B cell (primary cell): ENCODE measurements around the gene UBL3. TPM values are rescaled to one million over a fixed set of nuclear protein-coding genes. Genes with fewer than 3 reads are reported as not detected.

Source experiments
- ATAC-seq: fragments of 200-7000 bp; cut with Tn5 transposase; one replicate; pipeline ENCODE4 v1.10.0; 2021; ENCODE audit warnings: low read depth, mild to moderate bottlenecking, moderate number of reproducible peaks, moderate library complexity
- CTCF ChIA-PET: fragments of 350-600 bp; sonication (Branson Sonifier 250); formaldehyde crosslinking; loops from one replicate; lab custom pipeline; 2021; ENCODE audit warnings: antibody characterized with exemption, inconsistent platforms; lab: Charles Lee
- POLR2A ChIA-PET: fragments of 350-600 bp; sonication (Branson Sonifier 250); formaldehyde crosslinking; loops from one replicate; lab custom pipeline; 2021; ENCODE audit warnings: antibody characterized with exemption; lab: Charles Lee
- DNase-seq: peaks from one replicate; pipeline ENCODE4 v3.0.0; 2013
- H2AFZ ChIP-seq: 2 replicates; pipeline ENCODE4 v1.6.1; 2012; ENCODE audit warnings: mild to moderate bottlenecking, low read depth, low read length; ENCODE audit not compliant: insufficient read depth, poor library complexity, severe bottlenecking
- H3K27ac ChIP-seq, 2 donors: 1 replicate in 1 of 2; 2 replicates in 1 of 2; pipeline ENCODE4 v1.5.1; 2012 to 2013; ENCODE audit warnings: low read length in 2 of 2, mild to moderate bottlenecking in 2 of 2, moderate library complexity in 1 of 2
- H3K27me3 ChIP-seq, 4 experiments: fragments of 200-600 bp in 1 of 4; sonication (generic) in 1 of 4; replicated peaks in 1 of 4; 1 replicate in 2 of 4; 2 replicates in 2 of 4; pipeline versions ENCODE4 v1.6.1 to v1.7.0; 2013 to 2016; ENCODE audit warnings: low read length in 3 of 4, mild to moderate bottlenecking in 2 of 4, mixed read lengths in 1 of 4, moderate library complexity in 1 of 4; ENCODE audit not compliant: insufficient read depth in 4 of 4, control insufficient read depth in 3 of 4; ENCODE audit errors: control extremely low read depth in 1 of 4
- H3K36me3 ChIP-seq, 2 experiments: replicated peaks in 1 of 2; 1 replicate in 1 of 2; 2 replicates in 1 of 2; pipeline versions ENCODE4 v1.6.1 to v1.7.1; 2013; ENCODE audit warnings: low read length in 1 of 2; ENCODE audit not compliant: insufficient read depth in 2 of 2, control insufficient read depth in 1 of 2; ENCODE audit errors: control extremely low read depth in 1 of 2, extremely low read depth in 1 of 2
- H3K4me1 ChIP-seq, 2 donors: fragments of 200-600 bp in 1 of 2; sonication (generic) in 1 of 2; 1 replicate in 1 of 2; 2 replicates in 1 of 2; pipeline versions ENCODE4 v1.5.1 to v1.6.1; 2013 to 2017; ENCODE audit warnings: low read length in 2 of 2; ENCODE audit not compliant: control insufficient read depth in 2 of 2, insufficient read depth in 2 of 2
- H3K4me2 ChIP-seq: replicated peaks from 2 replicates; pipeline ENCODE3; 2012; ENCODE audit warnings: mild to moderate bottlenecking, low read depth, low read length; ENCODE audit not compliant: poor library complexity, severe bottlenecking
- H3K4me3 ChIP-seq, 5 experiments: fragments of 200-600 bp in 1 of 5; sonication (generic) in 1 of 5; 1 replicate in 3 of 5; 2 replicates in 2 of 5; pipeline versions ENCODE4 v1.5.1 to v1.7.0; 2011 to 2016; ENCODE audit warnings: low read length in 4 of 5, mild to moderate bottlenecking in 4 of 5, low read depth in 2 of 5, control low read depth in 1 of 5, moderate library complexity in 1 of 5; ENCODE audit not compliant: insufficient read depth in 1 of 5; ENCODE audit errors: control extremely low read depth in 1 of 5, extremely low read depth in 1 of 5
- H3K79me2 ChIP-seq: fragments of 200-600 bp; sonication (generic); one replicate; pipeline ENCODE4 v1.6.0; 2016; ENCODE audit warnings: low read length; ENCODE audit not compliant: control insufficient read depth, insufficient read depth
- H3K9ac ChIP-seq: fragments of 200-600 bp; sonication (generic); 2 replicates; pipeline ENCODE4 v1.6.1; 2017; ENCODE audit warnings: mild to moderate bottlenecking, low read length, moderate library complexity
- H3K9me3 ChIP-seq, 3 donors: one replicate each; pipeline versions ENCODE4 v1.6.1 to v1.7.1; 2013; ENCODE audit warnings: low read length in 2 of 3; ENCODE audit not compliant: control insufficient read depth in 2 of 3, insufficient read depth in 1 of 3; ENCODE audit errors: control extremely low read depth in 1 of 3
- H4K20me1 ChIP-seq: 2 replicates; pipeline ENCODE4 v1.6.0; 2012; ENCODE audit warnings: mild to moderate bottlenecking, low read length; ENCODE audit not compliant: insufficient read depth, control insufficient read depth, poor library complexity, severe bottlenecking
- H3K27ac Mint-ChIP-seq: one replicate; pipeline ENCODE4 v1.8.0; 2021; ENCODE audit warnings: mixed read lengths
- H3K27me3 Mint-ChIP-seq: one replicate; pipeline ENCODE4 v1.8.0; 2021; ENCODE audit warnings: mixed read lengths
- H3K4me1 Mint-ChIP-seq: one replicate; pipeline ENCODE4 v1.8.0; 2021; ENCODE audit warnings: mixed read lengths
- H3K4me3 Mint-ChIP-seq: one replicate; pipeline ENCODE4 v1.8.0; 2021; ENCODE audit warnings: mixed read lengths
- H3K9me3 Mint-ChIP-seq: one replicate; pipeline ENCODE4 v1.8.0; 2022; ENCODE audit warnings: mixed read lengths; ENCODE audit not compliant: insufficient read depth
- CTCF ChIP-seq: fragments of 200-600 bp; IDR thresholded peaks from one replicate; pipeline ENCODE4 v1.8.0; 2022; ENCODE audit warnings: antibody characterized with exemption, mild to moderate bottlenecking
- WGBS: methylation state at CpG from one replicate; pipeline ENCODE4 v1.1.5; 2013; ENCODE audit warnings: missing lambda C conversion rate; ENCODE audit not compliant: insufficient coverage; 5-methylcytosine and 5-hydroxymethylcytosine counted together
- intact Hi-C: fragments of 100-400 bp; cut with micrococcal nuclease; formaldehyde crosslinking; loops from one replicate; pipeline ENCODE4 v1.10.0; 2022
- polyA plus RNA-seq: library from polyadenylated mRNA; depleted of rRNA; stranded (reverse); fragments of >200 nt; gene quantifications from 2 replicates; pipeline ENCODE4 v1.2.3, GENCODE V29; 2012
- small RNA-seq: library from RNA; depleted of rRNA; stranded (forward); fragments of <200 nt; gene quantifications from one replicate; pipeline ENCODE3, GENCODE V24; 2012; ENCODE audit warnings: low replicate concordance, low read depth; ENCODE audit not compliant: insufficient read length
- total RNA-seq, 2 donors: library from RNA; stranded (reverse); fragments of 120-200 nt in 1 of 2; gene quantifications; 1 replicate in 1 of 2; 2 replicates in 1 of 2; pipeline versions ENCODE4 v1.2.3 to v1.2.4, GENCODE V29; 2013 to 2022

UBL3 gene
- total and polyA plus RNA-seq, 2 donors (not counting 1 experiment from before 2014, with no cell fraction given): 7.3 to 27.9 TPM

GRCh38 chr13:29716493-29716892 is 133.9 kb downstream of the UBL3 start:
- CTCF ChIA-PET: no interaction called here
- intact Hi-C loops: no loop called here
- ATAC-seq (no peak), DNase-seq (no peak)
- H3K4me1 ChIP-seq: no peaks in the 10 kb centered on the region
- no peak for TF ChIP-seq CTCF
- H3K27ac ChIP-seq: no peak overlapping the region
- H3K4me3 ChIP-seq: no peak overlapping the region
- no peaks in the 10 kb centered on the region for H3K4me1 Mint-ChIP-seq
- H3K9me3 Mint-ChIP-seq: no peaks in the 10 kb centered on the region
- WGBS: 90% methylated on average over 1 of the region's 3 CpGs
- no peak overlapping the region for H2AFZ ChIP-seq
- no peaks in the 10 kb centered on the region for H4K20me1 ChIP-seq
- no peaks in the 10 kb centered on the region for H3K79me2 ChIP-seq
- no peak overlapping the region for H3K4me2 ChIP-seq
- no peak overlapping the region for H3K9ac ChIP-seq
- POLR2A ChIA-PET: no interaction called here
- no peak overlapping the region for H3K4me3 Mint-ChIP-seq
- H3K27ac Mint-ChIP-seq: no peak overlapping the region
- H3K9me3 ChIP-seq: peaks cover 0 to 13% (median 10%) of the 10 kb centered on the region in 3 donors
- no peaks in the 10 kb centered on the region for H3K36me3 ChIP-seq
- H3K27me3 ChIP-seq: peaks cover 0 to 14% (median 0%) of the 10 kb centered on the region in 4 experiments
- peaks cover 23% of the 10 kb centered on the region for H3K27me3 Mint-ChIP-seq

Small RNA genes within 50 kb of the gene (small RNA-seq; reads per million reads assigned to genes)
- gene RF00017 (not detected), gene TIMM8BP1 (not detected)
